Parathyroid adenoma (tissue), 2 donors: ENCODE data around the gene ITGAD.
"Not testable (repeated sequence)": the region's sequence is repeated elsewhere in the genome, so short reads cannot be mapped to it uniquely, and the experiment has no call there.

Experiments used
- H2AFZ ChIP-seq: fragments of 300-600 bp; sonication (generic); one replicate; pipeline ENCODE4 v1.7.0; 2017; ENCODE audit warnings: antibody characterized with exemption, mild to moderate bottlenecking
- H3K27ac ChIP-seq: fragments of 300-600 bp; sonication (generic); one replicate; pipeline ENCODE4 v1.7.0; 2017
- H3K27me3 ChIP-seq: fragments of 300-600 bp; sonication (generic); one replicate; pipeline ENCODE4 v1.7.0; 2017; ENCODE audit warnings: low read length; ENCODE audit not compliant: control insufficient read depth, insufficient read depth
- H3K36me3 ChIP-seq: fragments of 300-600 bp; sonication (generic); one replicate; pipeline ENCODE4 v1.7.0; 2017; ENCODE audit warnings: low read length; ENCODE audit not compliant: control insufficient read depth, insufficient read depth
- H3K4me1 ChIP-seq: fragments of 300-600 bp; sonication (generic); one replicate; pipeline ENCODE4 v1.7.0; 2017; ENCODE audit warnings: control low read depth
- H3K4me2 ChIP-seq: fragments of 300-600 bp; sonication (generic); one replicate; pipeline ENCODE4 v1.7.0; 2017; ENCODE audit warnings: low read length
- H3K4me3 ChIP-seq: fragments of 300-600 bp; sonication (generic); one replicate; pipeline ENCODE4 v1.7.0; 2017; ENCODE audit warnings: low read depth, low read length
- H3K79me2 ChIP-seq: fragments of 300-600 bp; sonication (generic); one replicate; pipeline ENCODE4 v1.7.0; 2017; ENCODE audit warnings: control low read depth
- H3K9ac ChIP-seq: fragments of 300-600 bp; sonication (generic); one replicate; pipeline ENCODE4 v1.7.0; 2017; ENCODE audit warnings: mild to moderate bottlenecking
- H3K9me3 ChIP-seq: fragments of 300-600 bp; sonication (generic); one replicate; pipeline ENCODE4 v1.7.0; 2017; ENCODE audit warnings: low read length; ENCODE audit not compliant: control insufficient read depth
- CTCF ChIP-seq: fragments of 300-600 bp; sonication (generic); IDR thresholded peaks from one replicate; pipeline ENCODE4 v1.7.0; 2017; ENCODE audit warnings: antibody characterized with exemption, mild to moderate bottlenecking
- donor health status: primary hyperparathyroidism.

Gene ITGAD

GRCh38 chr16:31435341-31436220 is 42.4 kb downstream of the ITGAD start:
- Histone ChIP-seq H3K9me3 (no peaks in the 10 kb centered on the region), H3K9ac (no peak overlapping the region), H3K36me3 (no peaks in the 10 kb centered on the region), H3K4me3 (no peak overlapping the region), H3K27me3 (no peaks in the 10 kb centered on the region), H3K27ac (no peak overlapping the region), H3K4me1 (no peaks in the 10 kb centered on the region), H3K4me2 (no peak overlapping the region), H3K79me2 (no peaks in the 10 kb centered on the region), H2AFZ (no peak overlapping the region)
- no peak for TF ChIP-seq CTCF

GRCh38 chr16:31436221-31437045 is 43.3 kb downstream of the ITGAD start:
- H3K79me2 ChIP-seq: no peaks in the 10 kb centered on the region
- H2AFZ ChIP-seq: no peak overlapping the region
- no peaks in the 10 kb centered on the region for H3K4me1 ChIP-seq
- no peak overlapping the region for H3K9ac ChIP-seq
- H3K4me3 ChIP-seq: no peak overlapping the region
- no peak overlapping the region for H3K27ac ChIP-seq
- H3K36me3 ChIP-seq: no peaks in the 10 kb centered on the region
- no peak for TF ChIP-seq CTCF
- H3K27me3 ChIP-seq: no peaks in the 10 kb centered on the region
- no peak overlapping the region for H3K4me2 ChIP-seq
- no peaks in the 10 kb centered on the region for H3K9me3 ChIP-seq

GRCh38 chr16:31438414-31438813 is 45.3 kb downstream of the ITGAD start:
- Histone ChIP-seq H3K9me3 (no peaks in the 10 kb centered on the region), H2AFZ (no peak overlapping the region), H3K27ac (no peak overlapping the region), H3K9ac (no peak overlapping the region), H3K4me3 (no peak overlapping the region), H3K79me2 (no peaks in the 10 kb centered on the region), H3K36me3 (no peaks in the 10 kb centered on the region), H3K27me3 (no peaks in the 10 kb centered on the region), H3K4me1 (no peaks in the 10 kb centered on the region), H3K4me2 (no peak overlapping the region)
- TF ChIP-seq CTCF: no peak

- not testable (repeated sequence) for H3K27ac ChIP-seq, H3K4me1 ChIP-seq, H3K9ac ChIP-seq, H3K27me3 ChIP-seq, H3K4me3 ChIP-seq, H3K9me3 ChIP-seq, H2AFZ ChIP-seq, H3K4me2 ChIP-seq, H3K79me2 ChIP-seq, H3K36me3 ChIP-seq
Observed at GRCh38 chr16:31439023-31439422, 45.9 kb downstream of the ITGAD start.

- no peak overlapping the region for H3K9ac ChIP-seq
- peaks cover 4% of the 10 kb centered on the region for H3K79me2 ChIP-seq
- no peaks in the 10 kb centered on the region for H3K36me3 ChIP-seq
- H3K27ac ChIP-seq: no peak overlapping the region
- H3K4me3 ChIP-seq: no peak overlapping the region
- no peak for TF ChIP-seq CTCF
- no peaks in the 10 kb centered on the region for H3K27me3 ChIP-seq
- H3K4me1 ChIP-seq: no peaks in the 10 kb centered on the region
- H3K9me3 ChIP-seq: no peaks in the 10 kb centered on the region
- H3K4me2 ChIP-seq: no peak overlapping the region
- no peak overlapping the region for H2AFZ ChIP-seq
Observed at GRCh38 chr16:31439519-31439918, 46.4 kb downstream of the ITGAD start.
